Nephron progenitor cell (in vitro differentiated cells): ENCODE results near the gene PPP2R5E.

Source experiments
- DNase-seq: peaks from one replicate; pipeline ENCODE4 v3.0.0; 2021
- H3K27ac Mint-ChIP-seq: 2 replicates; pipeline ENCODE4 v1.8.0; 2021; ENCODE audit warnings: mild to moderate bottlenecking, moderate library complexity, mixed read lengths
- H3K27me3 Mint-ChIP-seq: 2 replicates; pipeline ENCODE4 v1.8.0; 2021; ENCODE audit warnings: mild to moderate bottlenecking, low read depth, mixed read lengths; ENCODE audit not compliant: poor library complexity
- H3K36me3 Mint-ChIP-seq: 2 replicates; pipeline ENCODE4 v1.8.0; 2021; ENCODE audit warnings: low read depth, mixed read lengths
- H3K4me1 Mint-ChIP-seq: 2 replicates; pipeline ENCODE4 v1.8.0; 2021; ENCODE audit warnings: mixed read lengths
- H3K4me3 Mint-ChIP-seq: 2 replicates; pipeline ENCODE4 v1.8.0; 2021; ENCODE audit warnings: mild to moderate bottlenecking, moderate library complexity, mixed read lengths
- H3K9me3 Mint-ChIP-seq: 2 replicates; pipeline ENCODE4 v1.8.0; 2021; ENCODE audit warnings: mild to moderate bottlenecking, moderate library complexity, mixed read lengths
- CTCF ChIP-seq: fragments of 200-600 bp; sonication (generic); IDR thresholded peaks from 2 replicates; pipeline ENCODE4 v1.5.0; 2021; ENCODE audit warnings: antibody characterized with exemption

The PPP2R5E gene

GRCh38 chr14:63564318-63564717, 21.1 kb upstream of the PPP2R5E start:
- Mint-ChIP-seq H3K4me1 (no peaks in the 10 kb centered on the region), H3K36me3 (no peaks in the 10 kb centered on the region), H3K27me3 (peaks cover 20% of the 10 kb centered on the region), H3K27ac (no peak overlapping the region), H3K9me3 (peaks cover 4% of the 10 kb centered on the region), H3K4me3 (no peak overlapping the region)
- no peak for TF ChIP-seq CTCF
- no peak for DNase-seq

- Mint-ChIP-seq H3K4me1 (no peaks in the 10 kb centered on the region), H3K9me3 (peaks cover 4% of the 10 kb centered on the region), H3K27me3 (peaks cover 25% of the 10 kb centered on the region), H3K36me3 (no peaks in the 10 kb centered on the region), H3K4me3 (no peak overlapping the region), H3K27ac (no peak overlapping the region)
- no peak for DNase-seq
- TF ChIP-seq CTCF = no peak
These were observed 20.3 kb upstream of the PPP2R5E start for GRCh38 chr14:63563370-63564026.

- Mint-ChIP-seq H3K36me3 (no peaks in the 10 kb centered on the region), H3K4me3 (no peak overlapping the region), H3K27ac (no peak overlapping the region), H3K27me3 (peaks cover 25% of the 10 kb centered on the region), H3K4me1 (no peaks in the 10 kb centered on the region), H3K9me3 (peaks cover 4% of the 10 kb centered on the region)
- no peak for TF ChIP-seq CTCF
- DNase-seq = no peak
These were observed 19.2 kb upstream of the PPP2R5E start for GRCh38 chr14:63562405-63562804.

- Mint-ChIP-seq H3K27ac (no peak overlapping the region), H3K27me3 (peaks cover 17% of the 10 kb centered on the region), H3K36me3 (no peaks in the 10 kb centered on the region), H3K9me3 (peaks cover 4% of the 10 kb centered on the region), H3K4me3 (no peak overlapping the region), H3K4me1 (peaks cover 5% of the 10 kb centered on the region)
- no peak for TF ChIP-seq CTCF
- no peak for DNase-seq
These were observed 12.4 kb upstream of the PPP2R5E start for GRCh38 chr14:63555572-63555971.

GRCh38 chr14:63551332-63551731, 8.2 kb upstream of the PPP2R5E start:
- Mint-ChIP-seq H3K36me3 (no peaks in the 10 kb centered on the region), H3K4me3 (no peak overlapping the region), H3K4me1 (peaks cover 14% of the 10 kb centered on the region), H3K27me3 (peaks cover 3% of the 10 kb centered on the region), H3K9me3 (no peaks in the 10 kb centered on the region), H3K27ac (peak overlapping the region; percentile 62)
- no peak for TF ChIP-seq CTCF
- DNase-seq = no peak

GRCh38 chr14:63547798-63548335, 4.7 kb upstream of the PPP2R5E start:
- Mint-ChIP-seq H3K27ac (peak overlapping the region; percentile 34), H3K4me3 (no peak overlapping the region), H3K27me3 (peaks cover 3% of the 10 kb centered on the region), H3K4me1 (peaks cover 27% of the 10 kb centered on the region), H3K9me3 (no peaks in the 10 kb centered on the region), H3K36me3 (no peaks in the 10 kb centered on the region)
- no peak for TF ChIP-seq CTCF
- DNase-seq = no peak
